ENCODE results near the gene SLIT3.

DNA sequence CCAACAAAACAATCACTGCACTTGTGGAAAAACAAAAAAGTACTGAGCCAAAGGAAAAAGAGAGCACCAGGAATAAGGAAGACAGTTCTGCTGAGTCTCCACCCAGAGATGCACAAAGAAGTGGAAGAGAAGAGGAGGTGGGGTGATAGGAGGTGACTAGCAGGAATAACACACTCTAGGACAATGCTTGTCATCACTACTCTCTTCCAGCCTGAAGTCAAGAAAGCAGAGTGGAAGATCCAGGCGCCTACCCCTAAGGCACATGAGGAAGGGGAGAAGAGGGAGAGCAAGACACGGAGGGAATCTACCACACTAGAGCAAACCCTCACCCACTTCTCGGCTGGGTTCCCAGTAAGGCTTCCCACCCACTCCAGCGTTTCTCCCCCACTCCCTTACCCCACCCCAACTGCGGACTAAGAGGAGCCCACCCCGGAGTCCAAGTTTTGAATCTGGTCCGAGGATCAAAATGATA, 1.7 kb downstream of the SLIT3 start:
- TF ChIP-seq POLR2A (IDR thresholded peaks at IDR 0.05): no peak
- no peak for TF ChIP-seq CTCF (IDR thresholded peaks at IDR 0.05)
